Left hindlimb (tissue), 1 donor: Measurements from ENCODE around the gene FOCAD.
A peak's percentile ranks its signal among the peaks of the same experiment; 100 is the strongest.
"Not testable (repeated sequence)": the region's sequence is repeated elsewhere in the genome, so short reads cannot be mapped to it uniquely, and the experiment has no call there.

Source experiments
- DNase-seq: peaks from one replicate; pipeline ENCODE4 v3.0.0-alpha.2; 2018

Gene FOCAD, protein sequence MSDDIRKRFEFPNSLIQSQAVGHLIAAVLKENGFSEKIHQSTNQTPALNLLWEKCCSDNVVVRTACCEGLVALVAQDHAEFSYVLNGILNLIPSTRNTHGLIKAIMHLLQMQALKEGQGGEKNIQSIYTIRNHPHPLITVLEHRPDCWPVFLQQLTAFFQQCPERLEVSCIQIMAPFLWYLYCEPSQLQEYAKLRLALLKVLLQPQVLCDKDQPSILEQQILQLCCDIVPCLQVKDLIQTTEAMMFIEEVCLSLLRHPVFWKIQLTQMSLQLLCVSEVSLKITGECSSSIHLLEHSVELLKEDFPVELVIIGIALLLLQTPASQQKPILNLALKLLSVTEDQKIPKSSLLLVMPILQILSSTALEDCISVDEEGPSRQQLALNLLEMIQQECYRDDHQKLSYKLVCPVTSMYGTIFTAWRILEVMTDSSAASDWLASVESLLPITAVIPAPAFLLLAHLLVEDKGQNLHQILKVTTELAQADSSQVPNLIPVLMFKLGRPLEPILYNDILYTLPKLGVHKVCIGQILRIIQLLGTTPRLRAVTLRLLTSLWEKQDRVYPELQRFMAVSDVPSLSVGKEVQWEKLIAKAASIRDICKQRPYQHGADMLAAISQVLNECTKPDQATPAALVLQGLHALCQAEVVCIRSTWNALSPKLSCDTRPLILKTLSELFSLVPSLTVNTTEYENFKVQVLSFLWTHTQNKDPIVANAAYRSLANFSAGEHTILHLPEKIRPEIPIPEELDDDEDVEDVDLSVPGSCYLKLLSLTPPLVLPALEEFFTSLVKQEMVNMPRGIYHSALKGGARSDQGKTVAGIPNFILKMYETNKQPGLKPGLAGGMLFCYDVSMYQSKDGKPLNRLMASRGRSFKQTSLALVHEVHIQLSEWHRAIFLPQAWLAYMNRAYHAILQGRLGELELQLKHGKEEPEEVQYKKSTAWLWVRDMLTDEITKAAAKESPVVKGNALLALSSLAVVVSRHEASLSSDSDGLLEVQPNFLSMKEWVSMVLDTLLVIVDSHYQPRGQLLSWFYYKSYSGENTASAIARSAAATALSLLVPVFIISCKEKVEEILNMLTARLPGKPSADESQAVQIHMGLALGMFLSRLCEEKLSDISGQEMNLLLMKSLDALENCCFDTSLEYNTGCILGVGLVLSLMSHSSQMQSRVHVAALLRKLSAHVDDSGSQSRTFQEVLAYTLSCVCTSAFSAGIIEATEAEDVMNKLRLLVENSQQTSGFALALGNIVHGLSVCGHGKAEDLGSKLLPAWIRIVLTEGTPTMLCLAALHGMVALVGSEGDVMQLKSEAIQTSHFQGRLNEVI (N-terminal part only)

GRCh38 chr9:20684035-20684874, at the start of gene FOCAD:
Gene FOCAD, plus strand, starts transcription at chr9:20684259. Its CDS starts 31,095 bp downstream, at chr9:20715354.
- peak; percentile 97 for DNase-seq

- no peak for DNase-seq
Observed at GRCh38 chr9:20634895-20635294, 49.2 kb upstream of the FOCAD start.

DNA sequence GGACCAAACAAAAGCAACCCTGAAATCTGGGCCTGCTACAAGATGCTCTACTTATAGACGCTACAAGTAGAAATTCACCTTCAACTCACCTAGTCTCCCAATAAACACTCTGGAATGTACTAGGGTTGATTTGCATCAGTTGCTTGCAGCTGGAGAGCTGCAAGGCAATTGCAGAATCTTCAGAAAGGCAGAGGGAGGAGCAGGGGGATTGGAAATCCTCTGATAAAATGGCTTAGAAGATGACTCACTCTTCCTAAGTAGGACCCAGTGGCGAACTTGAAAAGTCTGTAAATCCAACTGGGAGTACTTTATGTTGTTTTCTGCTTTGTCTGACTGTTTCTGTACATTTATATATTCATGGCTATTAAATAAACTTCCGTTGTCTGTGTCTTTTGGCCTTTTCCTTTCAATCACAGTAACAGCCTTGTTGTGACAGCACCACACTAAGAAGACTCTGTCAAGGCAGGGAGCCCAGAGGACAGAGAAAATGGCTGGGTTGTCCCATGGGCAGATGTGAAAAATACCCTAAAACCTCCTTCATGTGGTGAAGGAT, 47.1 kb upstream of the FOCAD start:
- DNase-seq, result no peak

DNA sequence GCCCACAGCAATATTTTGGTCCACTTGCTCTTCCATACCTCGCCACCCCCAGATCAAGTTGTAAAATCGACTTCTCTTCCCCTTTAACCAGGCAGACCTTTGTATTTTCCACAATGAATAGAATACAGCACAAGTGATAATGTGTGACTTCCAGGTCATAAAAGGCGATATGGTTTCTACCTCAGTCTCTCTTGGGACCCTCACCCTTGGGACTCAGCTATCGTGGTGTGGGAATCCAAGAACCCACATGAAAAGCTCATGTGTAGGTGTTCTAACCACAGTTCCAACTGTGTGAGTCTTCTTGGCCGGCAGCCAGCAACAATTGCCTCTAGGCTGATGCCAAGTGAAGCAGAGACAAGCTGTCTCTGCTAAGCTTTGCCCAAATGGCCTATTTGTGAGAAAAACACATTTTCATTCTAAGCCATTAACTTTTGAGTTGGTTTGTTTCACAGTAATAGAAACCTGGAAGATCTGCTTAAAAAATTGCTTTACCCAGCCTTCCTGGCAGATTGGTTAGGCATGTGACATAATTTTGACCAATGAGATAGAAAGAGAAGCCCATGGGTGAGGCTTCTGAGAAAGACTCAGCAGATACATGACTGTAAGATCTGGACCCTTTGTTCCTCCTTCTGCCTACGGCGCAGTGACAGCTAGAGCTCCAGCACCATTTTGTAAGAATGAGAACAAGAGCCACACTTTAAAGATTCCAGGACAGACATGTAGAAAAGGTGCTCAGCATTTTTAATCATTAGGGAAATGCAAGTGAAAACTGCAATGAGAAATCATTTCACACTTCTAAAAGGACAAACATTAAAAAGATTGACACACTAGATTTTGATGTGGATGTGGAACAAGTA, 43.5 kb upstream of the FOCAD start:
- peak; percentile 36 for DNase-seq

- no peak for DNase-seq
Observed at GRCh38 chr9:20642045-20642444, 42.0 kb upstream of the FOCAD start.

DNA sequence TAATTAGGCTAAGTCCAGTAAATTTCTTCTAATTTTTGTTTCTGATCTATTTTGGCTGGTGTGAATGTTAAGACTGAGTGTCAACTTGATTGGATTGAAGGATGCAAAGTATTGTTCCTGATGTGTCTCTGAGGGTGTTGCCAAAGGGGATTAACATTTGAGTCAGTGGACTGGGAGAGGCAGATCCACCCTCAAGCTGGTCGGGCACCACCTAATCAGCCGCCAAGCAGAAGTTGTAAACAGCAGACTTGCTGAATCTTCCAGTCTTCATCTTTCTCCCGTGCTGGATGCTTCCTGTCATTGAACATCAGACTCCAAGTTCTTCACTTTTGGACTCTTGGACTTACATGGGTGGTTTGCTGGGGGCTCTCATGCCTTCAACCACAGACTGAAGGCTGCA, 40.4 kb upstream of the FOCAD start:
- no peak for DNase-seq

GRCh38 chr9:20646656-20647055, 37.4 kb upstream of the FOCAD start:
- no peak for DNase-seq

DNA sequence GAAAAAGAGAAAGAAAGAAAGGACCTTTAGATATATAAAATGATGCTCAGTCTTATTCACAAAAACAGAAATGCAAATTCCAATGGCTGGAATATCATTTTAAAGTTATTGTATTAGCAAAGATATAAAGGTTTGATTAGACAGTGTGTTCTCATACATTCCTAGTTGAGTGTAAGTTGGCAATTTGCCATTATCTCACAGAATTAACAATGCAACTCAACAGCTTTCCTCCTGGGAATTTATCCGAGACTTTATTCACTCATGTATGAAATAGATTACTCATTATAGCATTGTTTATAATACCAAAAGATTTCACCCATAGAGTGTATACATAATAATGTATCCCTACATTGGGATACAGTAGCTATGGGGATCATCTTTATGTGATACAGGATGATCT, 34.7 kb upstream of the FOCAD start:
- DNase-seq, result no peak

DNA sequence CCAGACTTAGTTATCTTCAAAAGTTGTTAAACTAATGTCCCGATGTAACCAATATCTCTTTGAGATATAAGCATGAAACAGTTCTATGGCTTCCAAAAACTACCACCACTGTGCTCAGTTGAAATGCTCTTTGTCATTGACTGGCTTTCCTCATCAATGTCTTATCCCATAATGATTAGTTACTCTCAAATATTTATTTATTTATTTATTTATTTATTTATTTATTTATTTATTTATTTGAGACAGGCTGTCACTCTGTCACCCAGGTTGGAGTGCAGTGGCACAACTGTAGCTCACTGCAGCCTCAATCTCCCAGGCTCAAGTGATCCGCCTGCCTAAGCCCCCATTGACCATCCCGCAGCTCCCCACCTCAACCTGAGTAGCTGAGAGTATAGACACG, 33.7 kb upstream of the FOCAD start:
- DNase-seq, result no peak

- DNase-seq, result no peak
Observed at GRCh38 chr9:20650750-20651299, 33.2 kb upstream of the FOCAD start.

DNA sequence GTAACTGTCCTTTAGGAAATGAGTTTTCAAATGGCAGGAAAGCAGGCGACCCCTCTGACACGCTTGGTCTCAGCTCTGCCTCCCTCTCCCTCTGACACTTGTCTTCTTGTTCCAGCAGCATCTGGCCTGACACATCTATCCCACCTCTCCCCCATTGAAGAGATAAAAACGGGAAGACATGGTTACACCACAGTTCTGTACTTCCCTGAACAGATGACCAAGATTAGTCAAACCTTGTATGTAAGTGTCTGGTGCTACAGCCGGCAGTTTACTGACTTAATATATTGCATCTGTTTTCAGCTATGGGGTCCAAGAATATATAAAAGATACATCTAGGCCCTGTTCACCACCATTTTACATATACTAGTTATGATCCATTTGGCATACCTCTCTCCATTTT, 32.1 kb upstream of the FOCAD start:
- no peak for DNase-seq

GRCh38 chr9:20658246-20658667, 25.8 kb upstream of the FOCAD start:
- DNase-seq, result not testable (repeated sequence)

- no peak for DNase-seq
Observed at GRCh38 chr9:20658677-20659473, 25.2 kb upstream of the FOCAD start.

DNA sequence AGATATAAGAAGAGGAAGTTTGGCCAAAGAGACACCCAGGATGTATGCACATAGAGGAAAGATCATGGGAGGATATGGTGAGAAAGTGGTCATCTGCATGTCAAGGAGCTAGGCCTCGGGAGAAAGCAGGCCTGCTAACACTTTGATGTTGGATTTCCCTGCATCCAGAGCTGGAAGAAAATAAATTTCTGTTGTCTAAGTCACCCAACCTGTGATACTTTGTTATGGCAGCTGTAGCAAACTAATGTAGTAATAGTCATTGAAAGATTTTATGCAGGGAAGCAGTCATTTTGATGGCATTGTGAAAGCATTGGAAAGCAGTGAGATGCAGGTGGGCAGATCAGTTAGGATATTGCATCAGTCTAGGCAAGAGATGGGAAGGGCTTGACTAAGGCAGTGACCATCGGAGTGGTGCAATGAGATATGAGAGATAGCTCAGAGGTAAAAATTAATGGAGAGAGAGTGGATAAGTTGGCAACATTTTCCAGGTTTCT, 24.5 kb upstream of the FOCAD start:
- no peak for DNase-seq

DNA sequence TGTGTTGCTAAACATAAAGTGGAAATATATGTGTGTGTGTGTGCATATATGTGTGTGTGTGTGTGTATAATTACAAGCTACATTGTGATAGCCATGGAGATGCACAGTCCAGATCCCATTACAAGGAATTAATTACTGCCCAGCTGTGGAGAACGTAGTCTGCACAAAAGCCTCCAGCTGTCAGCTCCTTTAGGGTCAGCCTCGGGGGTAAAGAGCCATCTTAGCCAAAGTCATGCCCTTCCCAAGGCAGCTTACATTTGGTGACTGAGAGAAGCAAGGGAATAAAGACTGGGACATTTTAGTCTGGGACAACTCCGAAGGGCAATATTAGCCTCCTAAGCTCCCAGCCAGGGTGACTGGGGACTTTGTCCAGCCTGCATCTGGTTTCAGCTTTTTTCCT, 21.9 kb upstream of the FOCAD start:
- no peak for DNase-seq

- DNase-seq, result no peak
Observed at GRCh38 chr9:20663133-20663532, 20.9 kb upstream of the FOCAD start.

DNA sequence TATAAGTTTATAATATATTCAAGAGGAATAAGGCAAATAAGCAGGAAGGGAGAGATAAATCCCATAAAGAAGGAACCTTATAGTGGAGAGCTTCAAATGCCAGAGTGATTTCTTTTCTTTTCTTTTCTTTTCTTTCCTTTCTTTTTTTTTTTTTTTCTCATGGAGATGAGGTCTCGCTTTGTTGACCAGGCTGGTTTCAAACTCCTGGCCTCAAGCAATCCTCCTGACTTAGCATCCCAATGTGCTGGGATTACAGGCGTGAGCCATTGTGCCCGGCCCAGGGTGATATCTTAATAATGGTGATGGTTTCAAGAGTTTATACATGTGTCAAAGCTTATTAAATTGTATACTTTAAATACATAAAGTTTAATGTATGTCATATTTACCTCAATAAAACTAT, 19.6 kb upstream of the FOCAD start:
- DNase-seq, result no peak

DNA sequence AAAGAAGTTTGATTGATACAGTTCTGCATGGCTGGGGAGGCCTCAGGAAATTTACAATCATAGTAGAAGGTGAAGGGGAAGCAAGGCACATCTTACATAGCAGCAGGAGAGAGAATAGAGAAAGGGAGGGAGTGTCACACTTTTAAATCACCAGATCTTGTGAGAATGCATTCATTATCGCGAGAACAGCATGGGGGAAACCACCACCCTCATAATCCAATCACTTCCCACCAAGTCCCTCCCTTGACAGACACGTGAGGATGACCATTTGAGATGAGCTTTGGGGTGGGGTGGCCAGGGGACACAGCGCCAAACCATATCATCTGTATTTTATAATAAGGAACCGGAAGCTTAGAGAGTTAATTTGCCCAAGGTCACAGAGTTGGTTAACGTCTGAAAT, 13.7 kb upstream of the FOCAD start:
- DNase-seq, result no peak

GRCh38 chr9:20671635-20672034, 12.4 kb upstream of the FOCAD start:
- DNase-seq, result no peak
